Endothelial cell (in vitro differentiated cells): ENCODE measurements around the gene ALDH16A1. TPM values are rescaled to one million over a fixed set of nuclear protein-coding genes. Genes with fewer than 3 reads are reported as not detected.
"Not testable (repeated sequence)": the region's sequence is repeated elsewhere in the genome, so short reads cannot be mapped to it uniquely, and the experiment has no call there.

Experiments
- DNase-seq: peaks from one replicate; pipeline ENCODE4 v3.0.0; 2021; ENCODE audit warnings: low spot score
- H3K27ac Mint-ChIP-seq: one replicate; pipeline ENCODE4 v1.8.0; 2021; ENCODE audit warnings: mixed read lengths, inconsistent platforms; ENCODE audit not compliant: unreplicated experiment
- H3K27me3 Mint-ChIP-seq: one replicate; pipeline ENCODE4 v1.8.0; 2021; ENCODE audit warnings: mild to moderate bottlenecking, moderate library complexity, mixed read lengths, inconsistent platforms; ENCODE audit not compliant: unreplicated experiment
- H3K36me3 Mint-ChIP-seq: one replicate; pipeline ENCODE4 v1.8.0; 2021; ENCODE audit warnings: mild to moderate bottlenecking, low read depth, mixed read lengths, inconsistent platforms; ENCODE audit not compliant: unreplicated experiment
- H3K4me1 Mint-ChIP-seq: one replicate; pipeline ENCODE4 v1.8.0; 2021; ENCODE audit warnings: mild to moderate bottlenecking, mixed read lengths, inconsistent platforms; ENCODE audit not compliant: unreplicated experiment
- H3K4me3 Mint-ChIP-seq: one replicate; pipeline ENCODE4 v1.8.0; 2021; ENCODE audit warnings: mild to moderate bottlenecking, mixed read lengths, inconsistent platforms; ENCODE audit not compliant: unreplicated experiment
- H3K9me3 Mint-ChIP-seq: one replicate; pipeline ENCODE4 v1.8.0; 2021; ENCODE audit warnings: mixed read lengths, inconsistent platforms; ENCODE audit not compliant: unreplicated experiment
- CTCF ChIP-seq: fragments of 200-600 bp; sonication (generic); IDR thresholded peaks from one replicate; pipeline ENCODE4 v1.5.0; 2021; ENCODE audit warnings: antibody characterized with exemption; ENCODE audit not compliant: unreplicated experiment
- total RNA-seq: library from RNA; stranded (reverse); fragmentation: NEBNext Ultra II Directional; extraction: Animal tissue kit (Norgen Biotek cat#: 25700); gene quantifications from one replicate; pipeline ENCODE4 v1.2.1, GENCODE V29; 2021; ENCODE audit not compliant: unreplicated experiment

ALDH16A1 gene
- total RNA-seq, 1 donor from 2014 or later, result 49.6 TPM

DNA sequence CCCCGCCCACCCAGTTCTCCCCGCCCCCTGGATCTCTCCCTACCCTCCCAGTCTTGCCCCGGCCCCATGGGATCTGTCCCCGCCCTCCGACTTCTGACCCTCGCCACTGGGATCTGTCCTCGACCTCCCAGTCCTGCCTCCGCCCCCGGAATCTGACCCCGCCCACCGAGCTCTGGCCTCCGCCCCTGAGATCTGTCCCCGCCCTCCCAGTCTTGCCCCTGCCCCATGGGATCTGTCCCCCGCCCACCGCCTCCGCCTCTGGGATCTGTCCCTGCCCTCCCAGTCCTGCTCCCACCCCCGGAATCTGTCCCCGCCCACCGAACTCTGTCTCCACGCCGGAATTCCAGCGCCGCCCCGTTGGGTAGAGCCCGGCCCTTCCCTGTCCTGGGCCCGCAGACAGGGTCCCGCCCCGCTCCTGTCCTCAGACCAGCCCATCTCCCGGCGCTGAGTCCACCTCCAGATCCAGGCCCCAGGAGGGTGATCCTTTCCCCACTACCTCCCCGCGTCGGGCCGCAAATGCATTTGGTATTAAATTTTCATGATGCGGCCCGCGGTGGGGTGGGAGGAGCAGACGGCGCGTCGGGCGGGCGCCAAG lies 10.2 kb upstream of the ALDH16A1 start:
- no peaks in the 10 kb centered on the region for H3K9me3 Mint-ChIP-seq
- H3K27me3 Mint-ChIP-seq, result peaks cover 43% of the 10 kb centered on the region
- peak; percentile 99 for DNase-seq
- H3K4me1 Mint-ChIP-seq, result peaks cover 14% of the 10 kb centered on the region
- H3K4me3 Mint-ChIP-seq, result peak overlapping the region; percentile 82
- no peak for TF ChIP-seq CTCF
- H3K36me3 Mint-ChIP-seq, result peaks cover 16% of the 10 kb centered on the region
- no peak overlapping the region for H3K27ac Mint-ChIP-seq

DNA sequence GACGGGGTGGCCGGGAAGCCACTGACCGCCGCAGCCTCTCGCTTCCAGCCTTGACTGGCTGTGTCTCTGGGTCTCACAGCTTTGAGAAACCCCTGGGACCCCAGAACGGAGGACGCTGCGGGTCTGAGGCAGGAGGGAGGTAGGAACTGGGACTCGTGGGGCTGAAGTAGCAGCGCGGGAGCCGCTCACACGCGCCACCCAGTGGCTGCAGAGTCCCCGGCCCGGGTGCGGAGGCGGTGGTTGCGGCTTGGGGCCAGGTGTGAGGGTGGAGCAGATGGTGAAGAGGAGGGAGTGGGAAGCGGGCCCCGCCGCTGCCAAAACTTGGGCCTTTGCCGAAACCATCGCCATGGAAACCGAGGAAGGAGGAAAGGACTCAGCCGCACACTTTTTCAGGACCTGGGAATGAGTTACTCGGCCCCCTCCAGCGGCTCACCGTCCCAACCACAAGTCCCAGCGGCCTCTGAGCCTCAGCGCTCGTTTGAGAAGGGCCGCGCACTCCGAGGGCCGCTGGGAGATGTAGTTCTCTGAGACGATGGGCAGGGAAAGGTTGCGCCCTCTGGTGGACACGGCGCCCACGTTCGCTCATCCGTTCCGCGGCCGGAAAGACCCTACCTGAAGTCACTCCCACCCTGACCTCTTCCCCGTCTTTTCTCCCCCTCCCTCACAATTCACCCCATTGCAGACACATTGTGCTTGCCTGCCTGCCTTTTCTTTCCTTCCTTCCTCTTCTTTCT lies 9.5 kb upstream of the ALDH16A1 start:
- Mint-ChIP-seq H3K4me1 (peaks cover 15% of the 10 kb centered on the region), H3K36me3 (peaks cover 21% of the 10 kb centered on the region), H3K27ac (peak overlapping the region; percentile 42), H3K4me3 (peak overlapping the region; percentile 82), H3K9me3 (no peaks in the 10 kb centered on the region), H3K27me3 (peaks cover 41% of the 10 kb centered on the region)
- peak; percentile 85 for TF ChIP-seq CTCF
- DNase-seq, result peak; percentile 94

DNA sequence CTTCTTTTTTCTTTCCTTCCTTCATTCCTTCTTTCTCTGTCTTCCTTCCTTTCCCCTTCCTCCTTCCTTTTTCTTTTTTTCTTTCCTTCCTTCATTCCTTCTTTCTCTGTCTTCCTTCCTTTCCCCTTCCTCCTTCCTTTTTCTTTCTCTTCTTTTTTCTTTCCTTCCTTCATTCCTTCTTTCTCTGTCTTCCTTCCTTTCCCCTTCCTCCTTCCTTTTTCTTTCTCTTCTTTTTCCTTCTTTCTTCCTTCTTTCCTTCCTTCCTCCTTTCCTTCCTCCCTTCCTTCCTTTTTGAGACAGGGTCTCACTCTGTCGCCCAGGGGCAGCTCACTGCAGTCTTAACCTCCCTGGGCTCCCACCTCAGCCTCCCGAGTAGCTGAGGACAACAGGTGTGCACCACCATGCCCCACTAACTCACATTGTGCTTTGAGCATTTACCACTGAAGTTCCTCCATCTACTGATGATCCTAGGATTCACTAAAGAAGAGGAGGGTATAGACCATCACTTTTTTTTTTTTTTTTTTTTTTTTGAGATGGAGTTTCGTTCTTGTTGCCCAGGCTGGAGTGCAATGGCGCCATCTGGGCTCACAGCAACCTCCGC lies 8.8 kb upstream of the ALDH16A1 start:
- not testable (repeated sequence) for DNase-seq, H3K9me3 Mint-ChIP-seq
- H3K36me3 Mint-ChIP-seq, result peaks cover 24% of the 10 kb centered on the region
- H3K27me3 Mint-ChIP-seq, result peaks cover 36% of the 10 kb centered on the region
- H3K4me1 Mint-ChIP-seq, result peaks cover 17% of the 10 kb centered on the region
- H3K4me3 Mint-ChIP-seq, result peak overlapping the region; percentile 67
- peak overlapping the region; percentile 42 for H3K27ac Mint-ChIP-seq

DNA sequence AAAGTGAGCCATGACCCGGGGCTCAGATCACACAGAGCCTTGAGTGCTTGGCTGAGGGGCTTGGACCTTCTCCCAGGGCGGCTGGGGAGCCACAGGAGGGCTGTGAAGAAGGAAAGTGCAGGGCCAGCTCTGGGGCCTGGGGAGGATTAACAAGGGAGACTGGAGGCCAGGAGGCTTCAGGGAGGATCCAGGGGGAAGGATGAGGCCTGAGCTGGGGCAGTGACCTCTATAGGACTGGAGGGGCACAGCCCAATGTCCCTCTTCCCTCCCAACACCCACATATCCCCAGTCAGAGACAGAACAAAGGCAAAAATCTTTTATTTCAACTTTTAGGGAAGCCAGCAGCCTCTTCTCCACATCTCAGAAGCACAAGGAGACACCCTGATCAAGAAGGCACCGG lies 7.0 kb upstream of the ALDH16A1 start:
- peak overlapping the region; percentile 48 for H3K4me3 Mint-ChIP-seq
- H3K27me3 Mint-ChIP-seq, result peaks cover 27% of the 10 kb centered on the region
- no peak for TF ChIP-seq CTCF
- H3K9me3 Mint-ChIP-seq, result no peaks in the 10 kb centered on the region
- peaks cover 20% of the 10 kb centered on the region for H3K4me1 Mint-ChIP-seq
- DNase-seq, result no peak
- H3K27ac Mint-ChIP-seq, result no peak overlapping the region
- peaks cover 33% of the 10 kb centered on the region for H3K36me3 Mint-ChIP-seq

DNA sequence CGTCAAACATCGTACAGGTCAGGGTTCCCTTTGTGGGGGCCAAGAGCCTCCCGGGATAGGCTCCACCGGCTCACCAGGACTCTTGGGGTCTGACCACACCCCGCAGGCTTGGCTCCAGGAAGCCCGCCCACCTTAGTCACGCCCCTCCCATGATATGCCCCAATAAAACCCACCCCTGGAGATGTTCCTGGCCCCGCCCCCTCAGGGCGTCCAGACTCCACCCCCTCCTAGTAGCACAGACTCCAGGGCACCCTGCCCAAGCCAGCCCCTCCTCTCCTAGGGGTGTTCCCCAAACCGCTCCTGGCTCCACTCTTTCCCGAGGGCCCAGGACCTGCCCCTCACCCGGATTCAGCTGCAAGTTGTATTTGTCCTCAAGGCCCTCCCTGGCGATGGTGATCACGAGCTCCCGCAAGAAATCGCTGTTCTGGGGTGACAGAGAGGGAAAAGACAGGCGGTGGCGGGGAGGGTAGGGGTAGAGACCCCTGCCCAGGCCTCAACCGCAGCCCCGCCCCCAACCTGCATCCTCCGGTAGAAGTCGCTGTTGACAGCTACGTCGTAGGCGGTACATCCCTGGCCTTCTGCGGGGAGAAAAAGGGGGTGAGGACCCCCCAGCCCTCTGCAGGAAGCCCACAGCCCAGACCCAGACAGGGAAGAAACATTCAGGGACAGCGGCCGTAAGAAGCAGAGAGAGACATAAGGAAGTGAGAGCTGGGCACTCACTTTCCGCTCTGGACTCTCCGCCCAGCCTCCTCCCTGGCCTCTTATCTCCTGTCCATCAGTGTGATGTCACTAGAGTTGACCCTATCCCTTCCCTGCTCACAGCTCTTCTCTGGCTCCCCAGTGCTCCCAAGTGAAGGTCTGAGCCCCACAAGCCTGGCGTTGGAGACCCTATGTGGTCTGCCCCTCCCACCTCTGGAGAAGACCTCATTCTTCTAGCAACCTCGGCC lies 5.3 kb upstream of the ALDH16A1 start:
- H3K27me3 Mint-ChIP-seq, result peaks cover 22% of the 10 kb centered on the region
- no peak for DNase-seq
- peaks cover 30% of the 10 kb centered on the region for H3K36me3 Mint-ChIP-seq
- peak overlapping the region; percentile 3 for H3K27ac Mint-ChIP-seq
- peaks cover 21% of the 10 kb centered on the region for H3K4me1 Mint-ChIP-seq
- no peak for TF ChIP-seq CTCF
- H3K9me3 Mint-ChIP-seq, result no peaks in the 10 kb centered on the region
- peak overlapping the region; percentile 85 for H3K4me3 Mint-ChIP-seq
